HepG2 (cell line): Measurements from ENCODE around the gene LAMC1. TPM values are rescaled to one million over a fixed set of nuclear protein-coding genes. Genes with fewer than 3 reads are reported as not detected.

Experiments
- ATRX ChIP-seq: sonication (generic); formaldehyde crosslinking; IDR thresholded peaks from 2 replicates; pipeline ENCODE4 v1.4.0; 2020; ENCODE audit warnings: missing genetic modification reagents, borderline replicate concordance
- CBX5 ChIP-seq: sonication (generic); formaldehyde crosslinking; IDR thresholded peaks from 2 replicates; pipeline ENCODE4 v1.4.0; 2020; ENCODE audit warnings: missing genetic modification reagents, borderline replicate concordance
- CHD4 ChIP-seq: fragments of 200-600 bp; sonication (generic); IDR thresholded peaks from 2 replicates; pipeline ENCODE4 v1.7.0; 2017; ENCODE audit warnings: mild to moderate bottlenecking, low read length, borderline replicate concordance
- ETV5 ChIP-seq: IDR thresholded peaks from 2 replicates; pipeline ENCODE4 v1.6.1; 2018; ENCODE audit warnings: missing biosample characterization, missing genetic modification reagents, inconsistent platforms, borderline replicate concordance
- FOXK2 ChIP-seq: fragments of 450-650 bp; IDR thresholded peaks from 2 replicates; pipeline ENCODE4 v1.6.1; 2016
- HNF4A ChIP-seq: sonication (generic); formaldehyde crosslinking; IDR thresholded peaks from 2 replicates; pipeline ENCODE4 v1.4.0; 2020; ENCODE audit warnings: missing genetic modification reagents
- RARG ChIP-seq: sonication (generic); formaldehyde crosslinking; IDR thresholded peaks from 2 replicates; pipeline ENCODE4 v1.4.0; 2020; ENCODE audit warnings: low read depth, mild to moderate bottlenecking, missing genetic modification reagents
- SCMH1 ChIP-seq: sonication (generic); formaldehyde crosslinking; IDR thresholded peaks from 2 replicates; pipeline ENCODE4 v1.9.0; 2021; ENCODE audit warnings: missing genetic modification reagents, mild to moderate bottlenecking, borderline replicate concordance
- SIX1 ChIP-seq: sonication (generic); formaldehyde crosslinking; IDR thresholded peaks from 2 replicates; pipeline ENCODE4 v1.4.0; 2020; ENCODE audit warnings: missing genetic modification reagents, borderline replicate concordance
- SKI ChIP-seq: fragments of 450-650 bp; IDR thresholded peaks from one replicate; pipeline ENCODE4 v1.6.1; 2018; ENCODE audit warnings: mild to moderate bottlenecking; ENCODE audit not compliant: partially characterized antibody
- SOX6 ChIP-seq, 2 experiments: fragments of 450-650 bp in 1 of 2; sonication (generic) in 1 of 2; formaldehyde crosslinking in 1 of 2; IDR thresholded peaks; 2 replicates each; pipeline versions ENCODE4 v1.4.0 to v1.6.1; 2017 to 2020; ENCODE audit warnings: antibody characterized with exemption in 1 of 2, mild to moderate bottlenecking in 1 of 2, missing genetic modification reagents in 1 of 2
- SRSF1 ChIP-seq: fragments of 200-400 bp; formaldehyde crosslinking; optimal IDR thresholded peaks from 2 replicates; pipeline ENCODE3; 2017; ENCODE audit warnings: mild to moderate bottlenecking, low read depth, low read length, moderate library complexity
- STAT5B ChIP-seq: sonication (generic); formaldehyde crosslinking; IDR thresholded peaks from 2 replicates; pipeline ENCODE4 v1.4.0; 2020; ENCODE audit warnings: missing genetic modification reagents
- ZFP36 ChIP-seq: fragments of 150-350 bp; IDR thresholded peaks from 2 replicates; pipeline ENCODE4 v1.6.1; 2018; ENCODE audit warnings: borderline replicate concordance, low read length, low read depth; ENCODE audit not compliant: partially characterized antibody
- ZFYVE20 ChIP-seq: sonication (generic); formaldehyde crosslinking; IDR thresholded peaks from 2 replicates; pipeline ENCODE4 v1.8.0; 2023; ENCODE audit warnings: low read depth, mild to moderate bottlenecking, moderate library complexity, missing genetic modification reagents, borderline replicate concordance
- ZNF10 ChIP-seq: sonication (generic); formaldehyde crosslinking; IDR thresholded peaks from 2 replicates; pipeline ENCODE4 v1.4.0; 2020; ENCODE audit warnings: mild to moderate bottlenecking, low read depth, missing genetic modification reagents, borderline replicate concordance
- ZNF274 ChIP-seq: sonication (generic); formaldehyde crosslinking; IDR thresholded peaks from 2 replicates; pipeline ENCODE4 v1.5.1; 2020; ENCODE audit warnings: mild to moderate bottlenecking, missing genetic modification reagents
- ZNF333 ChIP-seq: sonication (generic); formaldehyde crosslinking; IDR thresholded peaks from 2 replicates; pipeline ENCODE4 v1.4.0; 2020; ENCODE audit warnings: mild to moderate bottlenecking, missing genetic modification reagents, borderline replicate concordance
- ZNF567 ChIP-seq: sonication (generic); formaldehyde crosslinking; IDR thresholded peaks from 2 replicates; pipeline ENCODE4 v1.8.1; 2023; ENCODE audit warnings: mild to moderate bottlenecking, missing genetic modification reagents, borderline replicate concordance
- ZNF607 ChIP-seq: sonication (generic); formaldehyde crosslinking; IDR thresholded peaks from 2 replicates; pipeline ENCODE4 v1.5.1; 2020; ENCODE audit warnings: missing genetic modification reagents, mild to moderate bottlenecking, borderline replicate concordance
- ZNF781 ChIP-seq: sonication (generic); formaldehyde crosslinking; IDR thresholded peaks from 2 replicates; pipeline ENCODE4 v1.5.1; 2020; ENCODE audit warnings: borderline replicate concordance, mild to moderate bottlenecking, missing genetic modification reagents; ENCODE audit errors: not compliant biosample characterization
- ZNF790 ChIP-seq: sonication (generic); formaldehyde crosslinking; IDR thresholded peaks from 2 replicates; pipeline ENCODE4 v1.8.0; 2022; ENCODE audit warnings: missing genetic modification reagents, mild to moderate bottlenecking, borderline replicate concordance
- polyA plus RNA-seq, 8 experiments: library from polyadenylated mRNA; depleted of rRNA in 3 of 8; stranded (reverse) in 7 of 8; unstranded in 1 of 8; fragments of >200 nt; fragmentation: Illumina TruSeq in 4 of 8; extraction: Trizol in 4 of 8; gene quantifications; 2 replicates each; pipeline versions ENCODE4 v1.2.1 to v1.2.3, GENCODE V29; 2011 to 2016; ENCODE audit warnings: low read depth in 4 of 8, missing spikeins in 1 of 8, mixed read lengths in 1 of 8; ENCODE audit not compliant: insufficient read depth in 1 of 8
- total RNA-seq, 5 experiments: library from RNA; depleted of rRNA; stranded (reverse); fragments of >200 nt; fragmentation: Illumina TruSeq; extraction: Trizol; gene quantifications; 2 replicates each; pipeline ENCODE4 v1.2.3, GENCODE V29; 2016; ENCODE audit warnings: low read depth in 1 of 5
- TF ChIP-seq, protein P1 (sequence below): IDR thresholded peaks from 2 replicates; pipeline ENCODE4 v1.6.1; 2016; ENCODE audit warnings: mild to moderate bottlenecking
- TF ChIP-seq, protein P2 (sequence below): sonication (generic); formaldehyde crosslinking; IDR thresholded peaks from 2 replicates; pipeline ENCODE4 v1.4.0; 2020; ENCODE audit warnings: missing genetic modification reagents, borderline replicate concordance

Gene LAMC1
- total and polyA plus RNA-seq, 2 of the 13 experiments (the other 11 are each of a cell fraction or from before 2014, with no cell fraction given), result 58.5 to 137 TPM

DNA sequence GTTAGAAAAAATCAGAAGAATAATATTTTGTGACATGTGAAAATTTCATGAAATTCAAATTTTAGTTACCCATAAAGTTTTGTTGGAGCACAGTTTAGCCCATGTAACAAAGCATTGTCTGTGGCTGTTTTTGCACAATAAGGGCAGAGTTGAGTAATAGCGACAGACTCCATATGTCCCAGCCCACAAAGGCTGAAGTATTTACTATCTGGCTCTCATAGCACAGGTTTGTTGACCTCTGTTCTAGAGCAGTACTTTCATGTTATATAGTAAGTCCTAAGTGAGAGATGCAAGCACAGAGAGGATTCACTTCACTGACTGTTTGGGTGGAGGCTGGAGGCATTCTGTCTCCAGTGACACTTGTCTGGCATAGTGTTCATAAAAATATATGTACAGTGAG lies 6.8 kb downstream of the LAMC1 start (continued):
- TF ChIP-seq ZFYVE20 (CRISPR knock-in tag) (no peak), SOX6 (IDR thresholded peaks at IDR 0.05) (no peak), SOX6 (CRISPR knock-in tag; IDR thresholded peaks at IDR 0.05) (peak; percentile 99), ZFP36 (no peak), SCMH1 (CRISPR knock-in tag) (no peak), SRSF1 (no peak), ZNF10 (CRISPR knock-in tag) (no peak), SIX1 (CRISPR knock-in tag) (peak; percentile 18; the same call in 1 of the 2 replicates), ZNF790 (CRISPR knock-in tag) (no peak), ETV5 (CRISPR knock-in tag) (peak; percentile 12; the same call in 1 of the 2 replicates), ZNF607 (CRISPR knock-in tag) (peak; percentile 38; the same call in 1 of the 2 replicates), SKI (peak; percentile 85), HNF4A (CRISPR knock-in tag) (peak; percentile 77), ZNF333 (CRISPR knock-in tag) (no peak), ATRX (no peak), CHD4 (0 out of 2 replicates have a peak, but pooled peaks have one; percentile 33), CBX5 (CRISPR knock-in tag) (peak; percentile 47; the same call in 1 of the 2 replicates), ZNF567 (CRISPR knock-in tag) (no peak), ZNF274 (CRISPR knock-in tag) (no peak), RARG (CRISPR knock-in tag) (no peak), STAT5B (CRISPR knock-in tag) (no peak), FOXK2 (0 out of 2 replicates have a peak, but pooled peaks have one; percentile 15), ZNF781 (CRISPR knock-in tag) (no peak)
- TF ChIP-seq, protein P1, sequence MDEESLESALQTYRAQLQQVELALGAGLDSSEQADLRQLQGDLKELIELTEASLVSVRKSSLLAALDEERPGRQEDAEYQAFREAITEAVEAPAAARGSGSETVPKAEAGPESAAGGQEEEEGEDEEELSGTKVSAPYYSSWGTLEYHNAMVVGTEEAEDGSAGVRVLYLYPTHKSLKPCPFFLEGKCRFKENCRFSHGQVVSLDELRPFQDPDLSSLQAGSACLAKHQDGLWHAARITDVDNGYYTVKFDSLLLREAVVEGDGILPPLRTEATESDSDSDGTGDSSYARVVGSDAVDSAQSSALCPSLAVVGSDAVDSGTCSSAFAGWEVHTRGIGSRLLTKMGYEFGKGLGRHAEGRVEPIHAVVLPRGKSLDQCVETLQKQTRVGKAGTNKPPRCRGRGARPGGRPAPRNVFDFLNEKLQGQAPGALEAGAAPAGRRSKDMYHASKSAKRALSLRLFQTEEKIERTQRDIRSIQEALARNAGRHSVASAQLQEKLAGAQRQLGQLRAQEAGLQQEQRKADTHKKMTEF, result peak; percentile 90
- TF ChIP-seq, protein P2, sequence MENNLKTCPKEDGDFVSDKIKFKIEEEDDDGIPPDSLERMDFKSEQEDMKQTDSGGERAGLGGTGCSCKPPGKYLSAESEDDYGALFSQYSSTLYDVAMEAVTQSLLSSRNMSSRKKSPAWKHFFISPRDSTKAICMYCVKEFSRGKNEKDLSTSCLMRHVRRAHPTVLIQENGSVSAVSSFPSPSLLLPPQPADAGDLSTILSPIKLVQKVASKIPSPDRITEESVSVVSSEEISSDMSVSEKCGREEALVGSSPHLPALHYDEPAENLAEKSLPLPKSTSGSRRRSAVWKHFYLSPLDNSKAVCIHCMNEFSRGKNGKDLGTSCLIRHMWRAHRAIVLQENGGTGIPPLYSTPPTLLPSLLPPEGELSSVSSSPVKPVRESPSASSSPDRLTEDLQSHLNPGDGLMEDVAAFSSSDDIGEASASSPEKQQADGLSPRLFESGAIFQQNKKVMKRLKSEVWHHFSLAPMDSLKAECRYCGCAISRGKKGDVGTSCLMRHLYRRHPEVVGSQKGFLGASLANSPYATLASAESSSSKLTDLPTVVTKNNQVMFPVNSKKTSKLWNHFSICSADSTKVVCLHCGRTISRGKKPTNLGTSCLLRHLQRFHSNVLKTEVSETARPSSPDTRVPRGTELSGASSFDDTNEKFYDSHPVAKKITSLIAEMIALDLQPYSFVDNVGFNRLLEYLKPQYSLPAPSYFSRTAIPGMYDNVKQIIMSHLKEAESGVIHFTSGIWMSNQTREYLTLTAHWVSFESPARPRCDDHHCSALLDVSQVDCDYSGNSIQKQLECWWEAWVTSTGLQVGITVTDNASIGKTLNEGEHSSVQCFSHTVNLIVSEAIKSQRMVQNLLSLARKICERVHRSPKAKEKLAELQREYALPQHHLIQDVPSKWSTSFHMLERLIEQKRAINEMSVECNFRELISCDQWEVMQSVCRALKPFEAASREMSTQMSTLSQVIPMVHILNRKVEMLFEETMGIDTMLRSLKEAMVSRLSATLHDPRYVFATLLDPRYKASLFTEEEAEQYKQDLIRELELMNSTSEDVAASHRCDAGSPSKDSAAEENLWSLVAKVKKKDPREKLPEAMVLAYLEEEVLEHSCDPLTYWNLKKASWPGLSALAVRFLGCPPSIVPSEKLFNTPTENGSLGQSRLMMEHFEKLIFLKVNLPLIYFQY (CRISPR knock-in tag), result no peak; the same call in 1 of the 2 replicates
